Measurements from ENCODE around the gene FRAT2.

DNA sequence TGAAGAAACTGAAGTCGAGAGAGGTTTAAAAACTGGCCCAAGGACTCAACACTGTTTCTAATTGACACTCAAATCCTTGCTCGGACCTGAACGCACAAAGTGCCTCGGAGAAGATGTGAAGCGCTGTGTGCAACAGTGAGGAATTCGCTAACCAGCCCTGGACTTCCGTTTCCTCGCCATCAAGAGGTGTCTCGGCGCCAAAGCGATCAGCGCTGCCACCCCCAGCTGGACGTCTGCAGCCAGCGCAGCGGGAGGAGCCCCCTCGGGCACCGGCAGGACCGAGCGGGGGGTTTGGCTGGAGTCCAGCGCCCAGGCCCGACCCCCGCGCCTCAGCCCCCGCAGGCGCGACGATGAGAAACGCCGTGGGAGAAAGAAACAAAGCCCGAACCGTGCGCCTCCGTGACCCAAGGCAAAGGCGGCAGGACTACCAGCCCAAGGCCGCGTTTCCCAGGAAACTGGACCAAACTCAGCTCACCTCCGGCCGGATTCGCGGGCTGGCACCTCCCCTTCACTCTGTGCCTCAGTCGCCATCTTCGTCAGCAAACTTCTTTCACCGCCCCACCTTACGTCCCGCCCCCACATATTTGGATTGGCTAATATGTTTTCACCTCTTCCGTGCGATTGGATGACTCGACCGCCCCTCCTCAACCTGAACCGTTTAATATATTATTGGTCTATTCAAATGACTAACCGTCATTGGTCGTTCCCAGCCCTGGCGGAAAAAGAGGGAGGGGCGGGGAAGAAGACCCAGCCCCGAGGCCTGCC, 42.2 kb downstream of the FRAT2 start, which contains the start of gene ARHGAP19:
- TF ChIP-seq, protein P1, sequence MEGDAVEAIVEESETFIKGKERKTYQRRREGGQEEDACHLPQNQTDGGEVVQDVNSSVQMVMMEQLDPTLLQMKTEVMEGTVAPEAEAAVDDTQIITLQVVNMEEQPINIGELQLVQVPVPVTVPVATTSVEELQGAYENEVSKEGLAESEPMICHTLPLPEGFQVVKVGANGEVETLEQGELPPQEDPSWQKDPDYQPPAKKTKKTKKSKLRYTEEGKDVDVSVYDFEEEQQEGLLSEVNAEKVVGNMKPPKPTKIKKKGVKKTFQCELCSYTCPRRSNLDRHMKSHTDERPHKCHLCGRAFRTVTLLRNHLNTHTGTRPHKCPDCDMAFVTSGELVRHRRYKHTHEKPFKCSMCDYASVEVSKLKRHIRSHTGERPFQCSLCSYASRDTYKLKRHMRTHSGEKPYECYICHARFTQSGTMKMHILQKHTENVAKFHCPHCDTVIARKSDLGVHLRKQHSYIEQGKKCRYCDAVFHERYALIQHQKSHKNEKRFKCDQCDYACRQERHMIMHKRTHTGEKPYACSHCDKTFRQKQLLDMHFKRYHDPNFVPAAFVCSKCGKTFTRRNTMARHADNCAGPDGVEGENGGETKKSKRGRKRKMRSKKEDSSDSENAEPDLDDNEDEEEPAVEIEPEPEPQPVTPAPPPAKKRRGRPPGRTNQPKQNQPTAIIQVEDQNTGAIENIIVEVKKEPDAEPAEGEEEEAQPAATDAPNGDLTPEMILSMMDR (IDR thresholded peaks at IDR 0.05; ENCODE audit: extremely low read depth in 1 of 2, insufficient read depth in 1 of 2, low read depth in 1 of 2, low read length in 2 of 2), result peak; percentile 17 to 33
- peak; percentile 85 for TF ChIP-seq POLR2A (IDR thresholded peaks at IDR 0.05; ENCODE audit: low read depth, low read length)
- peak; percentile 52 for TF ChIP-seq POLR2AphosphoS5 (IDR thresholded peaks at IDR 0.05; ENCODE audit: insufficient read depth, low read depth, low read length)
- TF ChIP-seq MYC (IDR thresholded peaks at IDR 0.05; ENCODE audit: low read depth, low read length), result no peak
- TF ChIP-seq, protein P2, sequence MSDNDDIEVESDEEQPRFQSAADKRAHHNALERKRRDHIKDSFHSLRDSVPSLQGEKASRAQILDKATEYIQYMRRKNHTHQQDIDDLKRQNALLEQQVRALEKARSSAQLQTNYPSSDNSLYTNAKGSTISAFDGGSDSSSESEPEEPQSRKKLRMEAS (IDR thresholded peaks at IDR 0.05; ENCODE audit: insufficient read depth, insufficient read length), result no peak
- TF ChIP-seq FOS (IDR thresholded peaks at IDR 0.05; ENCODE audit: borderline replicate concordance, insufficient read depth, low read length), result no peak
- TF ChIP-seq JUN (IDR thresholded peaks at IDR 0.05; ENCODE audit: borderline replicate concordance, insufficient read depth, insufficient read length, low read depth), result no peak
- TF ChIP-seq EZH2 (IDR thresholded peaks at IDR 0.05; ENCODE audit: borderline replicate concordance, low read depth, low read length, severe bottlenecking), result no peak

Data from endothelial cell of umbilical vein (primary cell).